HL-60 (cell line): ENCODE data around the gene TANC1.

Experiments
- CTCF ChIP-seq: IDR thresholded peaks from one replicate; pipeline ENCODE4 v1.5.1; 2011; ENCODE audit warnings: low read length, control low read depth, inconsistent platforms; ENCODE audit not compliant: insufficient read depth
- REST ChIP-seq: IDR thresholded peaks from 2 replicates; pipeline ENCODE4 v1.6.1; 2012; ENCODE audit warnings: low read depth; ENCODE audit not compliant: insufficient replicate concordance

- TF ChIP-seq CTCF (no peak), REST (no peak)
These were observed 2.1 kb upstream of the TANC1 start for GRCh38 chr2:158966312-158966711.
